ENCODE data around the gene KRTAP1-4. TPM values are rescaled to one million over a fixed set of nuclear protein-coding genes. Genes with fewer than 3 reads are reported as not detected.

Gene KRTAP1-4
- total and polyA plus RNA-seq, 2 experiments from 2014 or later: not detected

DNA sequence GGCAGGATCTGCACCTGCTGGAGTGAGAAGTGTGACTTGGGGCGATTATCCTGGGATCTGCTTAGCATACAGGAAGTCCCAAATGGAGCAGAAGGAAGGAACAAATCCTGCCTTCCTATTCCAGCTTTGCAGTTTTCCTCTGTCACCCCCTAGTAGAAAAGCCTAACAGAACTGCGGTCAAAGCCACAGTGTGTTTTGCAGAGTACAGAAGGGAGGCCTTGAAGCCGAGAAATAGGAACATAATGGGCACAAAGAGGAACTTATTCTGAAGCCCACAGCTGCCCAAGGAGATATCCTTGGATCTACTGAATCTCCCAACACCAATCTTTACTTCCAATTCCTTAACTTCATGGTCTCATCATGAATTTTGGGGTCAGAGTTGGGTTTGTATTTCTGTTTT lies 11.5 kb downstream of the KRTAP1-4 start:
- Histone ChIP-seq H3K9ac (no peak overlapping the region), H2AFZ (no peak overlapping the region), H3K4me3 (no peak overlapping the region), H3K36me3 (ENCODE audit: low read depth) (no peaks in the 10 kb centered on the region), H3K79me2 (ENCODE audit: insufficient read depth) (no peaks in the 10 kb centered on the region), H3F3A (ENCODE audit: insufficient read depth) (peaks cover 11% of the 10 kb centered on the region), H3K27ac (no peak overlapping the region), H3K9me3 (ENCODE audit: low read depth) (no peaks in the 10 kb centered on the region), H3K4me2 (ENCODE audit: unreplicated experiment) (no peak overlapping the region), H4K20me1 (ENCODE audit: insufficient read depth) (no peaks in the 10 kb centered on the region), H3K9me2 (ENCODE audit: insufficient read depth) (no peaks in the 10 kb centered on the region), H3K27me3 (replicated peaks; ENCODE audit: insufficient read depth) (no peaks in the 10 kb centered on the region), H3K4me1 (ENCODE audit: insufficient read depth) (peaks cover 7% of the 10 kb centered on the region)
- no peak for DNase-seq
- WGBS, 2 experiments (ENCODE audit: low coverage in 1 of 2, low lambda C conversion rate in 2 of 2, missing lambda C conversion rate in 2 of 2): 92 to 97% methylated on average over 3 of the region's 3 CpGs
- in situ Hi-C loops (cut with MboI): no loop called here
- TF ChIP-seq EZH2phosphoT487 (IDR thresholded peaks at IDR 0.05; ENCODE audit: insufficient read depth, low read depth) (no peak), EZH2 (IDR thresholded peaks at IDR 0.05; ENCODE audit: insufficient read depth, poor library complexity, severe bottlenecking) (no peak)

DNA sequence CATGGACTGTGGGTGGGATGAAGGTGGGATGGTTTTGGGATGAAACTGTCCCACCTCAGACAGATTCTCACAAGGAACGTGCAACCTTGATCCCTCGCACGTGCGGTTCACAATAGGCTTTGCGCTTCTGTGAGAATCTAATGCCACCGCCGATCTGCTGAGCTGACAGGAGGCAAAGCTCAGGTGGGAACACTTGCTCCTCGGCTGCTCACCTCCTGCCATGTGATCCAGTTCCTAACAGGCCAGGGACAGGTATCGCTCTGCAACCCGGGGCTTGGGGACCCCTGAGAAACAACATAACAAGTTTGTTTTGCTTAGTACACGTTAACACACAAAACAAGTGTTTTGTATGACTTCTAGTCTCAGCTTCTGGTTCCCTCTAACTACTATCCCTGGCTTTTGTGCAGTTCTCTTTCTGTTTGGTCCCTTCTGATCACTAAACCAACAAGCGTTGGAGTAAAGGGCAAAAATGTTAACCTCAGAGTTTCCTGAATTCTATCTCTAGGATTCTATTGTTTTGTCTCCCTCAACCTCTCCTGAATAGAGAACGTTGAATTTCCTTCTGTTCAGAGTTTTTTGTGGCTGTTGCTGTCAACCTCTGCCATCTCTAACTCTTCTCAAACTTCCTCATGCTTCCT lies 13.3 kb downstream of the KRTAP1-4 start:
- H3K4me3 ChIP-seq: no peak overlapping the region
- no peak overlapping the region for H3K4me2 ChIP-seq (ENCODE audit: unreplicated experiment)
- no peak for DNase-seq
- H3K4me1 ChIP-seq (ENCODE audit: insufficient read depth): peaks cover 16% of the 10 kb centered on the region
- TF ChIP-seq EZH2phosphoT487 (IDR thresholded peaks at IDR 0.05; ENCODE audit: insufficient read depth, low read depth) (no peak), EZH2 (IDR thresholded peaks at IDR 0.05; ENCODE audit: insufficient read depth, poor library complexity, severe bottlenecking) (no peak)
- no peaks in the 10 kb centered on the region for H3K79me2 ChIP-seq (ENCODE audit: insufficient read depth)
- H3K9ac ChIP-seq: no peak overlapping the region
- no peak overlapping the region for H3K27ac ChIP-seq
- WGBS, 2 experiments (ENCODE audit: low coverage in 1 of 2, low lambda C conversion rate in 2 of 2, missing lambda C conversion rate in 2 of 2): 90 to 92% methylated on average over 13 of the region's 13 CpGs
- H3K9me2 ChIP-seq (ENCODE audit: insufficient read depth): no peaks in the 10 kb centered on the region
- in situ Hi-C loops (cut with MboI): no loop called here
- H4K20me1 ChIP-seq (ENCODE audit: insufficient read depth): no peaks in the 10 kb centered on the region
- H3K27me3 ChIP-seq (replicated peaks; ENCODE audit: insufficient read depth): no peaks in the 10 kb centered on the region
- no peak overlapping the region for H2AFZ ChIP-seq
- H3K36me3 ChIP-seq (ENCODE audit: low read depth): no peaks in the 10 kb centered on the region
- peaks cover 28% of the 10 kb centered on the region for H3F3A ChIP-seq (ENCODE audit: insufficient read depth)
- no peaks in the 10 kb centered on the region for H3K9me3 ChIP-seq (ENCODE audit: low read depth)

DNA sequence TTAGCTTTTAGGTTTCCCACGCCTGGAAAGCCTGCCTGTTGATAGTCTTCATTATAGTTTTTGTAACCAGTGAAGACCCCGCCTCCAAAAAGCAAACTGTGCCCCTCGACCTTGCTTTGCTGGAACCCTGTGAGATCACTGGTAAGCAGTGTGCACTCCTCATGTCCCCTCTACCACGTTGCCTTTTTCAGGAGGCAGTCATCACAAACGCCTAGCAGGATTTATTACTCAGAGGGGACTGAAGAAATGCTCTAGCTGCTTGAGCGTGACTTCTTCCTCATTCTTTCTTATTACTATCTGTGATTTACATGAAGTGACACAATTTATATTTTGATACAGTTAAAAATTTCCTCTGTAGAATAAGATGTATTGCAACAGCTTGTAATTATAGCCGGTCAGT lies 14.5 kb downstream of the KRTAP1-4 start:
- no peaks in the 10 kb centered on the region for H3K9me3 ChIP-seq (ENCODE audit: low read depth)
- H3K4me3 ChIP-seq: no peak overlapping the region
- no peaks in the 10 kb centered on the region for H3K27me3 ChIP-seq (replicated peaks; ENCODE audit: insufficient read depth)
- H3K79me2 ChIP-seq (ENCODE audit: insufficient read depth): no peaks in the 10 kb centered on the region
- in situ Hi-C loops (cut with MboI): no loop called here
- no peak overlapping the region for H3K4me2 ChIP-seq (ENCODE audit: unreplicated experiment)
- peaks cover 16% of the 10 kb centered on the region for H3K4me1 ChIP-seq (ENCODE audit: insufficient read depth)
- H4K20me1 ChIP-seq (ENCODE audit: insufficient read depth): no peaks in the 10 kb centered on the region
- TF ChIP-seq EZH2phosphoT487 (IDR thresholded peaks at IDR 0.05; ENCODE audit: insufficient read depth, low read depth) (no peak), EZH2 (IDR thresholded peaks at IDR 0.05; ENCODE audit: insufficient read depth, poor library complexity, severe bottlenecking) (no peak)
- no peak for DNase-seq
- H3K9me2 ChIP-seq (ENCODE audit: insufficient read depth): no peaks in the 10 kb centered on the region
- H2AFZ ChIP-seq: no peak overlapping the region
- no peak overlapping the region for H3K9ac ChIP-seq
- WGBS, 2 experiments (ENCODE audit: low coverage in 1 of 2, low lambda C conversion rate in 2 of 2, missing lambda C conversion rate in 2 of 2): 74 to 78% methylated on average over 7 of the region's 7 CpGs
- no peaks in the 10 kb centered on the region for H3K36me3 ChIP-seq (ENCODE audit: low read depth)
- peaks cover 28% of the 10 kb centered on the region for H3F3A ChIP-seq (ENCODE audit: insufficient read depth)
- H3K27ac ChIP-seq: no peak overlapping the region

DNA sequence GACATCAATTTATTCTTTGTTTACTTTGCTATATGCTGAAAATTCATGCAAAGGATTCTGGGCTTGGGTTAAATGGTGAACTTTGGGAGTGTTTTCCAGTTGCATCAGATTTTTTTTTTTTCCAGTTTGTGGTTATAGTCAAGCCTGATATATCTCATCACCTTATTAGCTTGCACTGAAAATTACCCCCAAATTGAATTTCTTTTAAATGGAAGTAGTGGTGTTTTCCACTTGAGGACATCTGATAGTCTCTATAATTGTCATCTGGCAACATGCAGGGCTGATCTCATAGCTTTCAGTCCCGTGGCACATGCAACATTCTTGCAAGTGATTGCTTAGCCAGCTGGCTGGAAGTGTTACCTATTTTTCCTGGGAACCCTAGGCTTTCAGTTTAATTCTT lies 16.4 kb downstream of the KRTAP1-4 start:
- DNase-seq: peak; percentile 79
- peaks cover 28% of the 10 kb centered on the region for H3F3A ChIP-seq (ENCODE audit: insufficient read depth)
- H3K4me3 ChIP-seq: no peak overlapping the region
- no peak overlapping the region for H3K9ac ChIP-seq
- no peak for TF ChIP-seq EZH2phosphoT487 (IDR thresholded peaks at IDR 0.05; ENCODE audit: insufficient read depth, low read depth)
- TF ChIP-seq EZH2 (IDR thresholded peaks at IDR 0.05; ENCODE audit: insufficient read depth, poor library complexity, severe bottlenecking): no peak
- no peaks in the 10 kb centered on the region for H3K79me2 ChIP-seq (ENCODE audit: insufficient read depth)
- peak overlapping the region; percentile 60 for H3K27ac ChIP-seq
- H2AFZ ChIP-seq: no peak overlapping the region
- no peaks in the 10 kb centered on the region for H3K27me3 ChIP-seq (replicated peaks; ENCODE audit: insufficient read depth)
- peaks cover 16% of the 10 kb centered on the region for H3K4me1 ChIP-seq (ENCODE audit: insufficient read depth)
- in situ Hi-C loops (cut with MboI): no loop called here
- no peaks in the 10 kb centered on the region for H3K36me3 ChIP-seq (ENCODE audit: low read depth)
- H3K4me2 ChIP-seq (ENCODE audit: unreplicated experiment): peak overlapping the region; percentile 16
- WGBS, 2 experiments (ENCODE audit: low coverage in 1 of 2, low lambda C conversion rate in 2 of 2, missing lambda C conversion rate in 2 of 2): 0 to 13% methylated on average over 1 of the region's 1 CpG
- no peaks in the 10 kb centered on the region for H3K9me2 ChIP-seq (ENCODE audit: insufficient read depth)
- H3K9me3 ChIP-seq (ENCODE audit: low read depth): no peaks in the 10 kb centered on the region
- H4K20me1 ChIP-seq (ENCODE audit: insufficient read depth): no peaks in the 10 kb centered on the region

All from GM23248 (cell line).